ENCODE measurements around the gene C2orf66.
A peak's percentile ranks its signal among the peaks of the same experiment; 100 is the strongest.

C2orf66 gene

GRCh38 chr2:196808083-196808665 is 981 bp downstream of the C2orf66 start:
- TF ChIP-seq, protein P1, sequence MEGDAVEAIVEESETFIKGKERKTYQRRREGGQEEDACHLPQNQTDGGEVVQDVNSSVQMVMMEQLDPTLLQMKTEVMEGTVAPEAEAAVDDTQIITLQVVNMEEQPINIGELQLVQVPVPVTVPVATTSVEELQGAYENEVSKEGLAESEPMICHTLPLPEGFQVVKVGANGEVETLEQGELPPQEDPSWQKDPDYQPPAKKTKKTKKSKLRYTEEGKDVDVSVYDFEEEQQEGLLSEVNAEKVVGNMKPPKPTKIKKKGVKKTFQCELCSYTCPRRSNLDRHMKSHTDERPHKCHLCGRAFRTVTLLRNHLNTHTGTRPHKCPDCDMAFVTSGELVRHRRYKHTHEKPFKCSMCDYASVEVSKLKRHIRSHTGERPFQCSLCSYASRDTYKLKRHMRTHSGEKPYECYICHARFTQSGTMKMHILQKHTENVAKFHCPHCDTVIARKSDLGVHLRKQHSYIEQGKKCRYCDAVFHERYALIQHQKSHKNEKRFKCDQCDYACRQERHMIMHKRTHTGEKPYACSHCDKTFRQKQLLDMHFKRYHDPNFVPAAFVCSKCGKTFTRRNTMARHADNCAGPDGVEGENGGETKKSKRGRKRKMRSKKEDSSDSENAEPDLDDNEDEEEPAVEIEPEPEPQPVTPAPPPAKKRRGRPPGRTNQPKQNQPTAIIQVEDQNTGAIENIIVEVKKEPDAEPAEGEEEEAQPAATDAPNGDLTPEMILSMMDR (IDR thresholded peaks at IDR 0.05; ENCODE audit: borderline replicate concordance, insufficient read depth, low read depth, low read length) = no peak
- no peak overlapping the region for H3K4me3 ChIP-seq (ENCODE audit: low read depth, low read length)

DNA sequence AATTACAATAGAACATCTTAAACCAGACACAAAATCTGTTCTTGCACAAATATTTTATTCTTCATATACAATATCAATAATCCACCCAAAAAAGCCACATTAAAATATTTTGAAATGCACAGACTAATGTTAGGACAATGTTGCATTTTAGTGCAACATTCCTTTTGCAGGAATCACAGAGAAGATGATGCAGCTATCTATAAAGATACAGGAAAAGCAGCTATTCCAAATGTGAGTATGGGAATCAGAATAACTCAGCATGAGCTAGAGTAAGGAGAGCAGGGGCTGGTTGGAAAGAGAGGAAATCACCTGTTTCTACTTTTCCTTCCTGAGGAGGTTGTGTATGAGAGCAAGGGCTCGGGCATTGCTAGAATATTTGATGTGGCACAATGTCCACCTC is 4.8 kb downstream of the C2orf66 start:
- TF ChIP-seq, protein P1 (IDR thresholded peaks at IDR 0.05; ENCODE audit: borderline replicate concordance, insufficient read depth, low read depth, low read length) = no peak
- H3K4me3 ChIP-seq (ENCODE audit: low read depth, low read length) = no peak overlapping the region

- no peak overlapping the region for H3K4me3 ChIP-seq (ENCODE audit: low read depth, low read length)
- TF ChIP-seq, protein P1 (IDR thresholded peaks at IDR 0.05; ENCODE audit: borderline replicate concordance, insufficient read depth, low read depth, low read length) = no peak
These were observed 6.8 kb downstream of the C2orf66 start for GRCh38 chr2:196802401-196802800.

DNA sequence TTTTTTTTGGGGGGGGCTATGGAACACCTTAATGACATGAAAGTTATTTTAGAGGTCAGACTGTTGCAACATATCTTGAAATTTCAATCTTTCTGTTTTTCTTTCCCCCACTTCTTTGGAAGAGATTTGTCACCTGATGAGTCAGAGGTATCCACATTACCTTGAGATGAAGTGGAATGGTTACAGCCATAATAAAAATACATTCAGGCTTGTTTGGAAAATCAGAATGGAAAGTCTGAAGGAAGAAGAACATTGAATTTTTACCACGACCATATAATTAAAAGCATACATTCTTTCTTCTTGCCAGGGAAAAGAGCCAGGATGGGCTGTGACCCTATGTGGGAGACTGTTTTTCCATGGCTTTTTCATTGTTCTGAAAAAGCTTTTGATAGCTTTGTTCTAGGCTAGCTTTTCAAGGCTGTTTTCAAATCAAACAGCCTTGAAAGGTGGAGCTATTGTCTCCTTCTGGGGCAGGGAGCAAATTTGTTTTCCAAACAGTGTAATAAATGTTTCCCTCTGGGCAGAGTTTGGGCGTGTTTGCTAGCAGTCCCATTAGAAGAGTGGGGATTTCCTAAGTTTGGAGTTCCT is 7.4 kb downstream of the C2orf66 start:
- H3K4me3 ChIP-seq (ENCODE audit: low read depth, low read length) = no peak overlapping the region
- TF ChIP-seq, protein P1 (IDR thresholded peaks at IDR 0.05; ENCODE audit: borderline replicate concordance, insufficient read depth, low read depth, low read length) = no peak

GRCh38 chr2:196798980-196799379 is 10.2 kb downstream of the C2orf66 start:
- TF ChIP-seq, protein P1 (IDR thresholded peaks at IDR 0.05; ENCODE audit: borderline replicate concordance, insufficient read depth, low read depth, low read length) = no peak
- peak overlapping the region; percentile 61 for H3K4me3 ChIP-seq (ENCODE audit: low read depth, low read length)

DNA sequence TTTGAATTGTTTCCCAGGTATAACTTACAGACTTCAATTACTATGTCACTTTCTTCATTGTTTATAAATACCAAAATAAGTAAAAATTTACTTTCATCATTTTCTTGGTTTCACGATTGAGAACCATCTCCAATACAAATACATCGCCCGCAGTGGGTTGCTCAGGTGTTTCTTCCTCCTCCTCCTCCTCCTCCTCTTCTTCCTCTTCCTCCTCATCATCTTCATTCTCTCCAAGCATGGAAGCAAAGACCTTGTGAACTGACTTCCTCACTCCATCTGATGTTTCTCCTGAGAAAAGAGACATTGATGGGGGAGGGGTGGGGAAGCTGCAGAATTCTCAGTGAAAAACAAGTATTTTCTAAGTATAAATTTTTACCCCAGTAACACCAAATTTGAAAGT is 16.3 kb downstream of the C2orf66 start:
- no peak overlapping the region for H3K4me3 ChIP-seq (ENCODE audit: low read depth, low read length)
- TF ChIP-seq, protein P1 (IDR thresholded peaks at IDR 0.05; ENCODE audit: borderline replicate concordance, insufficient read depth, low read depth, low read length) = no peak

DNA sequence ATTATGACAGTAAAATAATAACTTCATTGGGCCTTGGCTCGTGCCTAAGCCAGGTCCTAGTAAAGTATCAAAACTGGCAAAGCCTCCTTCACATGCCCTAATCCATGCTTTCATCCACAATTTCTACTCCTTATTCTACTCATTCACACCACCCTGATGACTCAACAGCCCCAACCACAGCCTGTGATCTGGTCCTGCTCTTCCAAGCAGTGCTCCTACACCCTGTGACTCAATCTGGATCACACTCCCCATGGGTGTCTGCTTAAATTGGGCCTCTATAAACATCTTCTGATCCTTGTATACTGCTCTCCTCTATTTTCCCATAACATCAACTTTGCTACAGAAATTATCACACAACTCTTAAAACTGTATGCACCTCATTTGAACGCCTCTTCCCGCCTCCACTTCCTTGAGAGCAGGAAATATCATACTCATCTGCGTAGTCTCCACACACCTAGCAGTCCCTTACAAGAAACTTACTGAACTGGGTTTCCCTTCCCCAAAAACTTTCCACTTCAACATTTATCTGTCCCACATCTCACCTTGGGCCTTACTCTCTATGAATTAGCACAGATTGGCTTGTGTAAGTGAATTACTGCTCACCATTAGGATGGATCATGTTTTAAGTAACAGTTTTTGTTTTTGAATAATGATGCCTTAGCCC is 25.6 kb downstream of the C2orf66 start:
- H3K4me3 ChIP-seq (ENCODE audit: low read depth, low read length) = no peak overlapping the region
- TF ChIP-seq, protein P1 (IDR thresholded peaks at IDR 0.05; ENCODE audit: borderline replicate concordance, insufficient read depth, low read depth, low read length) = no peak

Measured in GM12875 (cell line).